K562 (cell line): ENCODE data around the gene EP300.

Experiments
- EZH2 ChIP-seq: IDR thresholded peaks from 2 replicates; pipeline ENCODE4 v1.6.1; 2012; ENCODE audit warnings: low read depth, mild to moderate bottlenecking, inconsistent platforms, low read length, borderline replicate concordance
- FOXM1 ChIP-seq, 2 experiments: fragments of 450-650 bp in 1 of 2; sonication (generic) in 1 of 2; formaldehyde crosslinking in 1 of 2; IDR thresholded peaks; 2 replicates each; pipeline versions ENCODE4 v1.6.1 to v1.9.0; 2017 to 2022; ENCODE audit warnings: low read depth in 2 of 2, mild to moderate bottlenecking in 2 of 2, missing genetic modification reagents in 1 of 2, moderate library complexity in 1 of 2
- LEF1 ChIP-seq: fragments of 450-650 bp; IDR thresholded peaks from 2 replicates; pipeline ENCODE4 v1.6.1; 2016; ENCODE audit warnings: mild to moderate bottlenecking
- PCBP2 ChIP-seq: fragments of 200-400 bp; formaldehyde crosslinking; IDR thresholded peaks from 2 replicates; pipeline ENCODE4 v1.6.1; 2018; ENCODE audit warnings: low read length, low read depth, mild to moderate bottlenecking, moderate library complexity; ENCODE audit not compliant: poor library complexity, severe bottlenecking
- POLR2AphosphoS5 ChIP-seq: IDR thresholded peaks from 2 replicates; pipeline ENCODE4 v1.6.1; 2011; ENCODE audit warnings: mild to moderate bottlenecking, low read depth, low read length, moderate library complexity; ENCODE audit not compliant: control insufficient read depth, insufficient read depth
- SUPT5H ChIP-seq: fragments of 450-650 bp; IDR thresholded peaks from 2 replicates; pipeline ENCODE4 v1.6.1; 2016
- TAF15 ChIP-seq: fragments of 200-400 bp; formaldehyde crosslinking; IDR thresholded peaks from 2 replicates; pipeline ENCODE4 v1.6.1; 2017; ENCODE audit warnings: mild to moderate bottlenecking, low read depth, low read length, moderate library complexity

DNA sequence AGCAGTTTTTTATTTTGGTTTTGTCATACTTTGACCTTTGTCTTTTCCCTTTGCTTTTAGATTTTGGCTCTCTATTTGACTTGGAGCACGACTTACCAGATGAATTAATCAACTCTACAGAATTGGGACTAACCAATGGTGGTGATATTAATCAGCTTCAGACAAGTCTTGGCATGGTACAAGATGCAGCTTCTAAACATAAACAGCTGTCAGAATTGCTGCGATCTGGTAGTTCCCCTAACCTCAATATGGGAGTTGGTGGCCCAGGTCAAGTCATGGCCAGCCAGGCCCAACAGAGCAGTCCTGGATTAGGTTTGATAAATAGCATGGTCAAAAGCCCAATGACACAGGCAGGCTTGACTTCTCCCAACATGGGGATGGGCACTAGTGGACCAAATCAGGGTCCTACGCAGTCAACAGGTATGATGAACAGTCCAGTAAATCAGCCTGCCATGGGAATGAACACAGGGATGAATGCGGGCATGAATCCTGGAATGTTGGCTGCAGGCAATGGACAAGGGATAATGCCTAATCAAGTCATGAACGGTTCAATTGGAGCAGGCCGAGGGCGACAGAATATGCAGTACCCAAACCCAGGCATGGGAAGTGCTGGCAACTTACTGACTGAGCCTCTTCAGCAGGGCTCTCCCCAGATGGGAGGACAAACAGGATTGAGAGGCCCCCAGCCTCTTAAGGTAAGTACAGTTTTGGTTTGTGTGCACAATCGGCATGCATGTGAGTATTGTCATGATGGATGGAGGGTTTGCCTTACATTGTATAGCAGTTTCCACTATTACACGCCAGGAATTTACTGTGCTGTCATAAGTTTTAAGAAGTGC is 25.0 kb downstream of the EP300 start:
- no peak for TF ChIP-seq TAF15
- TF ChIP-seq SUPT5H: no peak
- no peak for TF ChIP-seq POLR2AphosphoS5
- TF ChIP-seq PCBP2: no peak
- no peak for TF ChIP-seq EZH2
- no peak for TF ChIP-seq LEF1
- no peak for TF ChIP-seq FOXM1 (IDR thresholded peaks at IDR 0.05; ENCODE audit: low read depth)
- no peak for TF ChIP-seq FOXM1 (CRISPR knock-in tag; IDR thresholded peaks at IDR 0.05; ENCODE audit: low read depth)
